Jurkat, Clone E6-1 (cell line): ENCODE measurements around the gene GALNT7.
A peak's percentile ranks its signal among the peaks of the same experiment; 100 is the strongest.

Experiments used
- DNase-seq: peaks from one replicate; pipeline ENCODE4 v3.0.0-alpha.2; 2011; ENCODE audit warnings: low read depth, low spot score
- H3K4me3 ChIP-seq: 2 replicates; pipeline ENCODE4 v1.5.1; 2011; ENCODE audit warnings: mild to moderate bottlenecking, low read length, control low read depth, moderate library complexity

The GALNT7 gene

GRCh38 chr4:173281406-173282255 lies 113.0 kb downstream of the GALNT7 start:
- no peak overlapping the region for H3K4me3 ChIP-seq
- no peak for DNase-seq

- H3K4me3 ChIP-seq = no peak overlapping the region
- no peak for DNase-seq
Observed at GRCh38 chr4:173282256-173282562, 113.6 kb downstream of the GALNT7 start.

GRCh38 chr4:173282626-173283025 lies 114.0 kb downstream of the GALNT7 start:
- H3K4me3 ChIP-seq = no peak overlapping the region
- no peak for DNase-seq

DNA sequence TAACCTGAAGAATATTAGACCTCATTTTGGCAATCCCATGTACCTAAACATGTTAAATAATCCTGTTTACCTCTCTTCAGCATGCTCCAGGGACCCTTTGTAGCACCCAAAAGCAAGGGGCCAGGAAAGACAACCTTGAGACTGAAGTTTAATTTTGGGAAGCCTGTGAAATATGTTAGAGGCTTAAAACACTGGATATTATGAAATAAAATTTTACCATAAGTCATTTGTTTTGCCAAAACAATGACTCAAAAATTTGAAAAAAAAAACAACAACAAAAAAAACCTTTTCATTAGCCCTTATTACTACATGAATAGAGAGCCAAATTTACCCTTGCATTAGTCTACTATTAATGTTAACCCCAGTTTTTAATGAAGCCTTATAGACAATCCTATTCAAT lies 115.9 kb downstream of the GALNT7 start:
- H3K4me3 ChIP-seq = no peak overlapping the region
- no peak for DNase-seq

DNA sequence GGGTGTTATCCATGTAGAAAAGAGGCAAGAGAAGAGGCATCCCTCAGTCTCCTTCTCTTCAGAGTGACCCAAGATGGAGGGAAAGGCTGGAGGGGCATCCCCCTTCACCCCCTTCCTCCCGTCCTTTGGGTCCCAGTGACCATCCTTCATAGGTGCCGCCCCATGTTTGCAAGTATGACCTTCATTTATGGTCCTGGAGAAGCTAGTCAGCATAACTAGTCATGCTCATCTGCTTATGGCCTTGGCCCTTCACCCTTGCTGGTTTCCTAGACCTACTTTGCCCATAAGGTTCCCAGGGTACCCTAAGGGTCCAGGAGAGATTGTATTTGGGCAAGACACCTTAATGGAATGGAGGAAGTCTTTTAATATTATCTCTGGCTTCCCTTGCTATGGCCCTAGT lies 118.9 kb downstream of the GALNT7 start:
- no peak for DNase-seq
- no peak overlapping the region for H3K4me3 ChIP-seq

- peak; percentile 78 for DNase-seq
- H3K4me3 ChIP-seq = no peak overlapping the region
Observed at GRCh38 chr4:173288296-173288695, 119.7 kb downstream of the GALNT7 start.

DNA sequence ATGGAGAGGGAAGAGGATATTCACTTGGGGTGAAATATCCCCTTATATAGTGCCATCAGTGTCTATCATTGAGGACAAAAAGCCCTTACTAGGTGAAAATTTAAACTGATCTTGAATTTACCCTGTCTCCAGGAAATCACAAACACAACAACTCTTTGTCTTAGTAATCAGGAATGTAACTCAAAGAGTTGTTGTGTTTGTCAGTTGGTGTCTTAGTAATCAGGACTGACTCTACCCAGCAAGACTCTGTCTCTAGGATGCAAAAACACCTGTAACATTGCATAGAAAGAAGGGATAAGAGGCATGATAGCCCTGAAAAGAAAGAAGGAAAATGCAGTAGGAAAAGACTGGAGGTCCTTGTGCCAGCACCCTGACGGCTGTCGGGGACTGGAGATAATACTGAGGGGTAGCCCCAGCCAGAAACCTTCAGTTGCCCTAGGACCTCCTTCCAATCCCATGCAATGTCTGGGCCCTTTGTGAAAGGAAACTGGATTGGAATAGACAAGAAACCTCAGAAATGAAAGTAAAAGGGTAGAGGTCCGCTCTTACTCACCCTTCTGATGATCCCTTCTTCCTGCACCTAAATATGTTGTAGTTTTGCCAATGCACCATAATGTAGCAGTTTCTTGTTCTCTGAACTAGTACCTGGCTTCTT lies 120.2 kb downstream of the GALNT7 start:
- peak overlapping the region; percentile 10 for H3K4me3 ChIP-seq
- no peak for DNase-seq

DNA sequence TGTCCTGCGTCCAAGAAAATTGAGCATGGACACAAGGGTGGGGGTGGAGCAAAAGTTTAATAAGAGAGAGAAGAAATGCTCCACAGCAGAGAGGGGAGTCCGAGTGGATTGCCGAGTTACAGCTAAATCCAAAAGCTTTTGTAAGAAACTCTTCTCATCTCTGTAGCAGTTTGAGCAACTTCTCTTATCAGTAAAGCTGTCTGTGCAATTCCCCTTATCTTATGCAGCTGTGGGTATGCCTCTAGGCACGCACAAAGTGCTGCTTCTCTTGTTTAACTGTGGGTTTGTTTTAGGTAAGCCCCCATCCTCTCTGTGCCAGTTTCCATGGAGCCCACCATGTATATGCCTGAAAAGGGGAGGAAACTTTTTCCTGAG lies 120.7 kb downstream of the GALNT7 start:
- H3K4me3 ChIP-seq = peak overlapping the region; percentile 10
- DNase-seq = peak; percentile 53

DNA sequence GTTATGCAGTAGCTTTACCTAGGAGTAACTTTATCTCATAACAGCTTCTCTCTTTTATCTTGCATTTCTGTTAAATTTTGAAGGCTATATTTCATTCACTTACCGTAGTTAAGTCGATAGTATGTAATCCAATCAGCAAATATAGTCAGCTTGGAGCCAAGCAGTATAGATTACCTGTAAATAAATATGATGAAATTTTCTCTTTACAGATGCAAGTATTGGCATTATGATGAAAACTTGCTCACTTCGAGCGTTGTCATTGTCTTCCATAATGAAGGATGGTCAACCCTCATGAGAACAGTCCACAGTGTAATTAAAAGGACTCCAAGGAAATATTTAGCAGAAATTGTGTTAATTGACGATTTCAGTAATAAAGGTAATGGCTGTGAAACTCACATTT lies 123.3 kb downstream of the GALNT7 start:
- DNase-seq = no peak
- H3K4me3 ChIP-seq = no peak overlapping the region

DNA sequence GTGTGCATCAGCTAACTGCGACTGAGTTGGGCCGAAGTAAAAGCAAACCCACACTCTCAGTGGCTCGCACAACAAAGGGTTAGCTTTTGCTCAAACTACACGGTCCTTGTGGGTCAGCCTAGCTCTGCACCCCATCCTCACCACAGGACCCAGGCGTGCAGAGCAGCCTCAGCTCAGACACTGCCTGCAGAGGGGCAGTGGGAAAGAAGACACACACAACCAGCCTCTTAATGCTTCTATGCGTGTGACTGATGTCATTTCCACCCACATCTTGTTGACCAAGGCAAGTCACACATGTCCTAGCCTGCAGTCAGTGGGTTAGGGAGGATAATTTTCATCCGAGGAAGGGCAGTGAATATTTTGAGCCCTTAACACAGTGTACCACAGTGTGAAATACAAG lies 125.1 kb downstream of the GALNT7 start:
- no peak overlapping the region for H3K4me3 ChIP-seq

GRCh38 chr4:173294444-173294843 lies 125.8 kb downstream of the GALNT7 start:
- DNase-seq = no peak
- no peak overlapping the region for H3K4me3 ChIP-seq

More for the DNA sequence above, 125.1 kb downstream of the GALNT7 start:
- no peak for DNase-seq

DNA sequence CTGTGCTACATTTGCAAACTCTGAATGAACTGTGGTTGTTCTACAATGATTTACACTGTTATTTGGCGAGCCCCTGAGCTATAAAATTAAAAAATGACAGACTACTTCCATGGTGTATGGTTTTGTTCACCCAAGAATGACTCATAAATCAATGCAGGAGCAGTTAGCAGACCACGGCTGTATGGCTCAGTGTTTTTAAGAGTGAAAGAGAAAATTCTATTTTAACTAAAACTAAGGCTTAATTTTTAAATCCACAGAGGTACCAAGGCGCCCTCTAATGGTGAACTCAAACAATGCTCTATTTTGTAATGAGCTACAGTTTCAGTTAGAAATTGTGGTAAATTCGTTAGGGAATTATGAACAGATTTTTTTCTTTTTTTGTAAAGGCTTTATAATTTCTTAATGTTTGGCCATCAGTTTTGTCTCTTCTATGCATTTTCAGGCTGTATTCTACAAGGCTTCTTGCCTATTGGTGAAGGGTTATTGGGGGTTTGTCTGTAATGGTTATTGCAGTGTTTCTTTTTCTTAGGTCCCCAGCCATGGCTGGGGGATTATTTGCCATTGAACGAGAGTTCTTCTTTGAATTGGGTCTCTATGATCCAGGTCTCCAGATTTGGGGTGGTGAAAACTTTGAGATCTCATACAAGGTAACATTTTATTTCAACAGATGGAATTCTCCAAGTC lies 133.0 kb downstream of the GALNT7 start:
- peak; percentile 49 for DNase-seq

DNA sequence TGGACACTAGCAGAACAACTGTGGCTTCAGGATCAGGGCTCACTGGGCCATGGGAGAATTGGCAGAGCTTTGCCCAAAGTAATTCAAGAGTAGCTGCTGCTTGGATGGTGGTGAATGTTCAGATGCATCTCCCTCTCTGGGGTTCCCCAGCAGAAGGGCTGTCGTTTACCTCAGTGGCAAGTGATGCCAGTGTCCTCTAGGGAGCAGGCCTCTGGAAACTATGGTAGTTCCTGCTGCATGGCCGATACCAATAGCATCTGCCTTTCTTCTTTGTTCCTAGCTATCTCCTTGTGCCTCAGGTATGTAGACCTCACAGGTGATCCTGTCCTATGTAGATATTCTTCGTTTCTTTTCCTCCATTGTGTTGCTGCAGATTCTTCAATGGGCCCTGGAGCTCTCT lies 139.2 kb downstream of the GALNT7 start:
- DNase-seq = no peak
- H3K4me3 ChIP-seq = no peak overlapping the region

More for the DNA sequence above, 133.0 kb downstream of the GALNT7 start:
- H3K4me3 ChIP-seq = no peak overlapping the region

DNA sequence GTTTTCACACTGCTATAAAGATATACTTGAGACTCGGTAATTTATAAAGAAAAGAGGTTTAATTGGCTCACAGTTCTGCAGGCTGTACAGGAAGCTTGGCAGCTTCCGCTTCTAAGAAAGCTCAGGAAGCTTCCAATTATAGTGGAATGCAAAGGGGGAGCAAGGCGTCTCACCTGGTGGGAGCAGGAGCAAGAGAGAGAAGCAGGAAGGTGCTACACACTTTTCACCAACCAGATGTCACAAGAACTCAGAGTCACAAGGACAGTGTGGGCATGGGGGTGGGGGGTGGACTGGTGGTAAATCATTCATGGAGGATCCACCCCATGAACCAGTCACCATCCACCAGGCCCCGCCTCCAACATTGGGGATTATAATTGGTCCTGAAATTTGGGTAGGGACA lies 142.8 kb downstream of the GALNT7 start:
- no peak for DNase-seq
- H3K4me3 ChIP-seq = no peak overlapping the region

- no peak overlapping the region for H3K4me3 ChIP-seq
- DNase-seq = no peak
Observed at GRCh38 chr4:173314715-173315114, 146.1 kb downstream of the GALNT7 start.

DNA sequence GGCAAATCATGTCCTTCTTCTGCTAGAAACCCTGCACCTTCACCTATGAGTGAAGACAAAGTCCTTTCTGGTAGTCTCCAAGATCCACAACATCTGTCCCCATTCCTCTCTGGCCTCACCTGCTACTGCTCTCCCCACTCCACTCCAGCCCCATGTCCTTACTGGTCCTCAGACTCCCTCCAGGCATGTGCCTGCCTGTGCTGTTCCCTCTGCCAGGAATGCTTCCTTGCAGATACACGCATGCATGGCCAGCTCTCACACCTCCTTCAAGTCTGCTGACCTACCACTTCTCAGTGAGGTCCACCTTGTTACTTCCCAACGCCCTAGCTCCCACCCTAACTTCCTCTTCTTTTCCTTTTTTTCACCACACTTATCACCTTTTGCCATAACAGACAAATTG lies 147.4 kb downstream of the GALNT7 start:
- DNase-seq = no peak

GRCh38 chr4:173317004-173317403 lies 148.4 kb downstream of the GALNT7 start:
- DNase-seq = no peak
- no peak overlapping the region for H3K4me3 ChIP-seq

More for the DNA sequence above, 147.4 kb downstream of the GALNT7 start:
- H3K4me3 ChIP-seq = no peak overlapping the region

DNA sequence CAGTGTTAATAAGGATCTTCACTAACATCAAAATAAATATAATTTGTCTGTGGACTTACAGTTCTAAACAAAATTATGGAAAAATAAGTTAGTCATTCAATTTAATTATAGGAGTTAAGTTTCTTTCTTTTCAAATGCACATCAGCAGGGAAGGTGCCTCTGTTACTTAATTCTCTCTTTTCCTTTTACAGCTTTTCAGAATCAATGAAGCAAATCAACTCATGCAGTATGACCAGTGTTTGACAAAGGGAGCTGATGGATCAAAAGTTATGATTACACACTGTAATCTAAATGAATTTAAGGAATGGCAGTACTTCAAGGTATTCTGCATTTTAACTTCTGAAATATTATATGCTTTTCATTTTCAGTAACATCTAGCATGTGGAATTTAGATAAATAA lies 149.6 kb downstream of the GALNT7 start:
- no peak for DNase-seq
- no peak overlapping the region for H3K4me3 ChIP-seq

- H3K4me3 ChIP-seq = no peak overlapping the region
- no peak for DNase-seq
Observed at GRCh38 chr4:173318648-173319211, 150.1 kb downstream of the GALNT7 start.

DNA sequence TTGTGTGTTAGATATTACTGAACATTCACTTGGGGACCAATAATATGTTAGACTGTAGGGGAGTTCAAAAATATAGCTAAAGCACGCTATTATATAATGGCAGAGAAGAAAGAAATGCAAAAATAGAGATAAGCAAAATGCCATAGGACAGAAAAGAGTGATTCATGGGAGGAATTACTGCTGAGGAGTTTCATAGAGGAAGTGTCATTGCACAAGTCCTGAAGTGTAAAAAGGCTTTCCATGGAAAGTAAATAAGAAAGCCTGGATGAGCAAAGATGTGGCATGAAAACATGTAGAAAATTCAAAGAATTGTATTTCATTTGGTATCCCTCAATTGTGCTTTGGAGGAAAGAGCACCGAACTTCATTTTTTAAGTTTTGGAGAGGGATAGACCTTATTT lies 151.1 kb downstream of the GALNT7 start:
- no peak overlapping the region for H3K4me3 ChIP-seq
- no peak for DNase-seq
